Tibial nerve (tissue), 4 donors: ENCODE measurements around the gene CRB2. TPM values are rescaled to one million over a fixed set of nuclear protein-coding genes. Genes with fewer than 3 reads are reported as not detected.

ENCODE experiments used
- DNase-seq, 2 donors: peaks; one replicate each; pipeline ENCODE4 v3.0.0-alpha.2; 2019; ENCODE audit warnings: low spot score in 2 of 2
- H3K27ac ChIP-seq, 4 donors: fragments of 200-600 bp; sonication (generic) in 3 of 4; one replicate each; pipeline ENCODE4 v1.5.1; 2017 to 2019; ENCODE audit warnings: mild to moderate bottlenecking in 1 of 4
- H3K27me3 ChIP-seq, 2 donors: fragments of 200-600 bp; sonication (generic) in 1 of 2; one replicate each; pipeline versions ENCODE4 v1.5.1 to v1.6.0; 2017 to 2019
- H3K36me3 ChIP-seq, 3 donors: fragments of 200-600 bp; sonication (generic); one replicate each; pipeline ENCODE4 v1.5.1; 2018 to 2019
- H3K4me1 ChIP-seq, 4 donors: fragments of 200-600 bp; sonication (generic) in 3 of 4; one replicate each; pipeline ENCODE4 v1.5.1; 2017 to 2019
- H3K4me3 ChIP-seq, 4 donors: fragments of 200-600 bp; sonication (generic) in 3 of 4; one replicate each; pipeline ENCODE4 v1.5.1; 2017 to 2019; ENCODE audit warnings: mild to moderate bottlenecking in 1 of 4, moderate library complexity in 1 of 4
- H3K9me3 ChIP-seq, 4 donors: fragments of 200-600 bp; sonication (generic) in 3 of 4; one replicate each; pipeline ENCODE4 v1.5.1; 2017 to 2019
- CTCF ChIP-seq, 5 experiments: fragments of 200-600 bp in 3 of 5; fragments of 450-650 bp in 2 of 5; sonication (generic) in 3 of 5; IDR thresholded peaks; one replicate each; pipeline ENCODE4 v1.5.1; 2016 to 2019; ENCODE audit warnings: antibody characterized with exemption in 5 of 5, mild to moderate bottlenecking in 3 of 5, moderate library complexity in 2 of 5
- EP300 ChIP-seq, 2 donors: sonication (generic); formaldehyde crosslinking; IDR thresholded peaks; one replicate each; pipeline ENCODE4 v1.6.1; 2017; ENCODE audit warnings: antibody characterized with exemption in 2 of 2, mild to moderate bottlenecking in 1 of 2
- POLR2A ChIP-seq, 2 donors: fragments of 450-650 bp; IDR thresholded peaks; one replicate each; pipeline ENCODE4 v1.6.1; 2017; ENCODE audit warnings: antibody characterized with exemption in 2 of 2, mild to moderate bottlenecking in 2 of 2, moderate library complexity in 2 of 2
- WGBS, 2 donors: methylation state at CpG; one replicate each; pipeline ENCODE4 v1.1.5; 2018; 5-methylcytosine and 5-hydroxymethylcytosine counted together
- total RNA-seq, 4 donors: library from RNA; depleted of rRNA; stranded (reverse); fragments of >200 nt; gene quantifications; one replicate each; pipeline ENCODE4 v1.1.0, GENCODE V29; 2016

CRB2 gene
- total RNA-seq, 4 donors from 2014 or later: under 0.01 to 0.44 TPM; not detected in 2

GRCh38 chr9:123365881-123366528, 10.0 kb downstream of the CRB2 start:
- WGBS, 2 donors: 73 to 77% methylated on average over 48 to 58 of the region's 67 CpGs
- no peak overlapping the region for H3K27ac ChIP-seq
- TF ChIP-seq EP300 (IDR thresholded peaks at IDR 0.05) (no peak), POLR2A (IDR thresholded peaks at IDR 0.05) (no peak), CTCF (IDR thresholded peaks at IDR 0.05) (no peak)

GRCh38 chr9:123368023-123368422, 12.0 kb downstream of the CRB2 start:
- TF ChIP-seq EP300 (IDR thresholded peaks at IDR 0.05) (no peak), POLR2A (IDR thresholded peaks at IDR 0.05) (no peak), CTCF (IDR thresholded peaks at IDR 0.05) (no peak)
- DNase-seq: no peak
- Histone ChIP-seq H3K4me1 (peaks cover 0 to 12% (median 0%) of the 10 kb centered on the region in 4 donors), H3K9me3 (no peaks in the 10 kb centered on the region), H3K27ac (no peak overlapping the region), H3K36me3 (no peaks in the 10 kb centered on the region), H3K27me3 (peaks cover 0 to 54% of the 10 kb centered on the region in 2 donors), H3K4me3 (no peak overlapping the region)
- WGBS, 2 donors: 71 to 75% methylated on average over 10 of the region's 10 CpGs

More at GRCh38 chr9:123365881-123366528, 10.0 kb downstream of the CRB2 start:
- Histone ChIP-seq H3K27me3 (peaks cover 0 to 34% of the 10 kb centered on the region in 2 donors), H3K9me3 (no peaks in the 10 kb centered on the region), H3K36me3 (no peaks in the 10 kb centered on the region), H3K4me3 (no peak overlapping the region), H3K4me1 (peaks cover 0 to 15% (median 0%) of the 10 kb centered on the region in 4 donors)
- no peak for DNase-seq

GRCh38 chr9:123368536-123369153, 12.6 kb downstream of the CRB2 start:
- TF ChIP-seq CTCF (IDR thresholded peaks at IDR 0.05) (no peak), EP300 (IDR thresholded peaks at IDR 0.05) (no peak)
- Histone ChIP-seq H3K9me3 (no peaks in the 10 kb centered on the region), H3K27ac (no peak overlapping the region), H3K36me3 (no peaks in the 10 kb centered on the region), H3K27me3 (peaks cover 0 to 56% of the 10 kb centered on the region in 2 donors), H3K4me3 (no peak overlapping the region), H3K4me1 (peaks cover 0 to 17% (median 0%) of the 10 kb centered on the region in 4 donors)
- no peak for DNase-seq
- WGBS, 2 donors: 69 to 80% methylated on average over 3 to 5 of the region's 6 CpGs

- Histone ChIP-seq H3K9me3 (no peaks in the 10 kb centered on the region), H3K27ac (no peak overlapping the region), H3K4me3 (no peak overlapping the region), H3K27me3 (peaks cover 0 to 62% of the 10 kb centered on the region in 2 donors), H3K36me3 (no peaks in the 10 kb centered on the region), H3K4me1 (peaks cover 0 to 23% (median 0%) of the 10 kb centered on the region in 4 donors)
- WGBS, 2 donors: 79 to 80% methylated on average over 3 of the region's 3 CpGs
- TF ChIP-seq CTCF (IDR thresholded peaks at IDR 0.05) (no peak), POLR2A (IDR thresholded peaks at IDR 0.05) (no peak), EP300 (IDR thresholded peaks at IDR 0.05) (no peak)
- DNase-seq: no peak
Observed at GRCh38 chr9:123369296-123369695, 13.3 kb downstream of the CRB2 start.

GRCh38 chr9:123370108-123370507, 14.1 kb downstream of the CRB2 start:
- H3K27ac ChIP-seq: no peak overlapping the region
- H3K4me3 ChIP-seq: no peak overlapping the region
- DNase-seq: no peak
- no peaks in the 10 kb centered on the region for H3K36me3 ChIP-seq
- 91 to 95% methylated on average over 11 to 12 of the region's 13 CpGs for WGBS, 2 donors
- peaks cover 0 to 70% of the 10 kb centered on the region in 2 donors for H3K27me3 ChIP-seq
- H3K9me3 ChIP-seq: no peaks in the 10 kb centered on the region
- H3K4me1 ChIP-seq: peaks cover 0 to 21% (median 0%) of the 10 kb centered on the region in 4 donors
- no peak for TF ChIP-seq CTCF (IDR thresholded peaks at IDR 0.05)
- no peak for TF ChIP-seq POLR2A (IDR thresholded peaks at IDR 0.05)
- no peak for TF ChIP-seq EP300 (IDR thresholded peaks at IDR 0.05)
